NCI-H774 (cell line): ENCODE data around the gene TEX54.
A peak's percentile ranks its signal among the peaks of the same experiment; 100 is the strongest.

Experiments used
- DNase-seq: peaks from one replicate; lab custom pipeline; 2025; lab: John Stamatoyannopoulos, UW

Gene TEX54

GRCh38 chr11:62787005-62787759, 45.5 kb downstream of the TEX54 start, which contains the start of gene TMEM179B:
TMEM179B (plus strand) TSS chr11:62787402; CDS start chr11:62787432, 30 bp downstream.
- DNase-seq: peak; percentile 97

GRCh38 chr11:62786318-62787004, 46.2 kb downstream of the TEX54 start:
- DNase-seq: peak; percentile 76

DNA sequence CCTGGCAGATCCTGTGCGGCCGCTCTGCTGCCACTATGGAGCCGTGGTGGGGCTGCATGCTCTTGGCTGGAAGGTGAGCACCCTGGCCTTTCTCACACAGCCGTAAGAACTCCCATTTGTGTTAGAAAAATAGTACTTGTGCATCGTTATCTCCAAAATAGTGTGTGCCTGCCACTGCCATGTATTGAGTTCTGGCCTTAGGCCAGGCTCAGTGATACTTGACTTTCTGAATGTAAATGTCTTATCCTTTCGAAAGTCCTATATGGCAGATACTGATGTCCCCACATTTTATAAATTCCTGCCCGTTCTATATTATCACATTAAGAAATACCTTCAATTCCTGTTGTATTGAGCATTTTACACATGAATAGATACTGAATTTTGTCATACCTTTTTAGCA, 49.9 kb downstream of the TEX54 start:
- no peak for DNase-seq
